Panc1 (cell line): Measurements from ENCODE around the gene LIN7B. TPM values are rescaled to one million over a fixed set of nuclear protein-coding genes. Genes with fewer than 3 reads are reported as not detected.

ENCODE experiments used
- ATAC-seq: fragments of 200-7000 bp; cut with Tn5 transposase; 2 replicates; pipeline ENCODE4 v1.9.1; 2020; ENCODE audit warnings: mild to moderate bottlenecking, moderate library complexity
- BruUV-seq: library from RNA; stranded (reverse); fragments of 400-500 nt; replicated peaks from 2 replicates; lab custom pipeline; 2021; lab: Mats Ljungman, UMichigan
- CTCF ChIA-PET: fragments of 300-600 bp; sonication (Branson Sonifier 250); formaldehyde crosslinking; loops from one replicate; lab custom pipeline; 2022; ENCODE audit warnings: antibody characterized with exemption; lab: Charles Lee
- POLR2A ChIA-PET: fragments of 300-600 bp; sonication (Branson Sonifier 250); formaldehyde crosslinking; loops from one replicate; lab custom pipeline; 2022; ENCODE audit warnings: antibody characterized with exemption; lab: Charles Lee
- DNase-seq: peaks from one replicate; pipeline ENCODE4 v3.0.0-alpha.2; 2010; ENCODE audit warnings: low read depth, low spot score
- H3K27ac ChIP-seq: 2 replicates; pipeline ENCODE4 v1.5.1; 2011; ENCODE audit warnings: mild to moderate bottlenecking, low read length, inconsistent platforms
- H3K27me3 ChIP-seq: fragments of 200-500 bp; sonication (Bioruptor generic); 2 replicates; pipeline ENCODE4 v1.6.0; 2014; ENCODE audit warnings: low read length, inconsistent platforms; ENCODE audit not compliant: control insufficient read depth, insufficient read depth
- H3K36me3 ChIP-seq: fragments of 200-500 bp; sonication (Bioruptor generic); 2 replicates; pipeline ENCODE4 v1.5.1; 2014; ENCODE audit warnings: inconsistent platforms, mild to moderate bottlenecking, low read length, moderate library complexity; ENCODE audit not compliant: control insufficient read depth, insufficient read depth
- H3K4me1 ChIP-seq: 2 replicates; pipeline ENCODE4 v1.5.1; 2011; ENCODE audit warnings: inconsistent platforms, mild to moderate bottlenecking, low read length, moderate library complexity; ENCODE audit not compliant: control insufficient read depth, insufficient read depth
- H3K4me3 ChIP-seq, 2 experiments: 2 replicates each; pipeline ENCODE4 v1.5.1; 2011 to 2012; ENCODE audit warnings: low read depth in 2 of 2, low read length in 2 of 2, mild to moderate bottlenecking in 2 of 2, inconsistent platforms in 1 of 2, moderate library complexity in 1 of 2
- H3K9me3 ChIP-seq: fragments of 200-500 bp; sonication (Bioruptor generic); 2 replicates; pipeline ENCODE4 v1.5.1; 2014; ENCODE audit warnings: low read depth, mild to moderate bottlenecking, inconsistent platforms, low read length, moderate library complexity; ENCODE audit not compliant: control insufficient read depth, insufficient read depth
- POLR2AphosphoS5 ChIP-seq: IDR thresholded peaks from 2 replicates; pipeline ENCODE4 v1.6.1; 2012; ENCODE audit warnings: mild to moderate bottlenecking, low read depth, low read length, moderate library complexity
- REST ChIP-seq, 2 experiments: IDR thresholded peaks; 2 replicates each; pipeline ENCODE4 v1.6.1; 2011 to 2012; ENCODE audit warnings: low read depth in 2 of 2, control low read depth in 1 of 2, low read length in 1 of 2, mild to moderate bottlenecking in 1 of 2, moderate library complexity in 1 of 2; ENCODE audit not compliant: insufficient read depth in 1 of 2
- SIN3A ChIP-seq: IDR thresholded peaks from 2 replicates; pipeline ENCODE4 v1.6.1; 2012; ENCODE audit warnings: low read depth, mild to moderate bottlenecking, low read length, moderate library complexity, borderline replicate concordance; ENCODE audit not compliant: insufficient read depth
- TCF7L2 ChIP-seq: IDR thresholded peaks from 2 replicates; pipeline ENCODE4 v1.6.1; 2011; ENCODE audit warnings: mild to moderate bottlenecking, low read depth, low read length, inconsistent platforms
- in situ Hi-C: cut with HindIII; loops from 2 replicates; pipeline ENCODE4 v1.10.0; 2016; ENCODE audit warnings: low sequenced_read_pairs, low pct_unique_long_range_greater_than_20kb
- intact Hi-C: fragments of 100-400 bp; cut with micrococcal nuclease; formaldehyde crosslinking; loops from one replicate; pipeline ENCODE4 v1.10.0; 2022; ENCODE audit not compliant: unreplicated experiment
- total RNA-seq: library from RNA; stranded (reverse); gene quantifications from one replicate; pipeline ENCODE4 v1.2.1, GENCODE V29; 2021; ENCODE audit not compliant: unreplicated experiment

The LIN7B gene
- total RNA-seq, 1 experiment from 2014 or later: 6.4 TPM

DNA sequence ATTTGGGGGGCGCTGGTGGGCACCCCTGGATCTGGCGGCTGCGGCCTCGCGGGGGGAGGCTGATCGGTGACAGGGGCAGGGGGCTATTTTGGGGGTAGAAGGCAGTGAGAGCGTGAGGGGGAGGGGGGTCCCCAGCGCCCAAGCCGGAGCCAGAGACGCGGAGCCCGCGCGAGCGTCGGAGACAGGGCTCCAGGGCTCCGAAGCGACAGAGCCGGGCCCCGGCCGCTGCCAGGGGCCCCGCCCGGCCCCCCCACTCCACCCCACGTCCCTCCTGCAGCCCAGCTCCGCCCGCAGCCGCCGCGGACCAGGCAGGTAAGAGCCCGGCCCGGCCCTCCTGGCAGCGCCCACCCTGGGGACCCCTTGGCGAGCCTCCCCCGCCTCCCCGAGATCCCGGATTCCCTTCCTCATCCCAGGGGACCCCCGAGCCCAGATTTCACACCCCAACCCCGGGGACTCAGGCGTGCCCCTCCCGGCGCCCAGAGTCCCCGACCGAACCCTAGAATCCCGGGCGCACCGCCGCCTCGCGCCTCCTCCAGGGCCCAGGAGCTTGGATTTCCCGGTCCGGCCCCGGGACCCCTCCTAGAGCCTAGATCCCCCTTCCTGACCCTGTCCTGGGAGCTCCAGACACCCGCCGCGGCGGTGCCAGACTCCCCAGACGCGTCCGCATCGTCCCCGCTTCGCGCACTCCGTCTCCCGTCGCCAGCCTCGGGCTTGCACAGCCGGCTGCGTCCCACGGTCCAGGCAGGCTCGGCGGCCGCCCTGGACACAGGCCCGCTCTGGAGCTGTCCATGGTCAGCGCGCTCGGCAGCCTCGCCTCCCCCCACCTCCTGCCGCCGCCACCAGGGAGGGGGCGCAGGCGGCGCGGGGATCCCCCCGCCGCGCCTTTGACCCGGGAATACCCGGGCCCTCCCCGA, 5.5 kb downstream of the LIN7B start, which contains the start of gene PPFIA3:
Gene PPFIA3 (plus strand): TSS at position 134 of the 914 bp plus-strand sequence. CDS start 8,330 bp downstream, outside the sequence.
- ChIA-PET CTCF (interaction anchor here (0.6 to 0.7 kb wide), 2 partner anchors 26 to 131 kb away, joined by 3 read pairs; no protein-coding TSS in a partner anchor), POLR2A (interaction anchor here (0.9 kb wide), 1 partner anchor 8 kb away, joined by 3 read pairs; no protein-coding TSS in a partner anchor)
- Histone ChIP-seq H3K4me3 (peak within 1 kb of the TSS; percentile 53 to 57), H3K4me1 (peaks cover 7% of the 10 kb centered on the region), H3K36me3 (no peaks in the 10 kb centered on the region), H3K27ac (peak within 1 kb of the TSS; percentile 83), H3K9me3 (no peaks in the 10 kb centered on the region), H3K27me3 (no peaks in the 10 kb centered on the region)
- no TSS peak for BruUV-seq
- in situ Hi-C loops (no loop called here), intact Hi-C loops (no loop called here)
- TF ChIP-seq REST (IDR thresholded peaks at IDR 0.05; ENCODE audit: insufficient read depth in 1 of 2, low read depth in 2 of 2, low read length in 1 of 2) (peak; percentile 94 to 98), TCF7L2 (no peak), SIN3A (peak; percentile 96; the same call in 1 of the 2 replicates)
- ATAC-seq (peak; percentile 54), DNase-seq (no peak)

GRCh38 chr19:49120325-49120683, 6.1 kb downstream of the LIN7B start:
- ATAC-seq: no peak
- peak overlapping the region; percentile 46 to 51 for H3K4me3 ChIP-seq
- in situ Hi-C loops (no loop called here), intact Hi-C loops (no loop called here)
- H3K27ac ChIP-seq: no peak overlapping the region
- peaks cover 7% of the 10 kb centered on the region for H3K4me1 ChIP-seq
- no TSS peak for BruUV-seq
- no peak for DNase-seq
- no peaks in the 10 kb centered on the region for H3K27me3 ChIP-seq
- no peaks in the 10 kb centered on the region for H3K36me3 ChIP-seq
- TF ChIP-seq POLR2AphosphoS5 (no peak), REST (IDR thresholded peaks at IDR 0.05; ENCODE audit: insufficient read depth in 1 of 2, low read depth in 2 of 2, low read length in 1 of 2) (no peak; a peak in 1 of 4 replicates), TCF7L2 (no peak), SIN3A (0 out of 2 replicates have a peak, but pooled peaks have one; percentile 4)
- no peaks in the 10 kb centered on the region for H3K9me3 ChIP-seq
- ChIA-PET CTCF (interaction anchor here (0.6 kb wide), 1 partner anchor 26 kb away, joined by 3 read pairs; no protein-coding TSS in a partner anchor), POLR2A (interaction anchor here (0.9 kb wide), 1 partner anchor 8 kb away, joined by 3 read pairs; no protein-coding TSS in a partner anchor)
